ENCODE measurements around the gene RAC3. TPM values are rescaled to one million over a fixed set of nuclear protein-coding genes. Genes with fewer than 3 reads are reported as not detected.

Gene RAC3
- polyA plus RNA-seq, 4 donors: 10.0 to 17.7 (median 12.1) TPM

DNA sequence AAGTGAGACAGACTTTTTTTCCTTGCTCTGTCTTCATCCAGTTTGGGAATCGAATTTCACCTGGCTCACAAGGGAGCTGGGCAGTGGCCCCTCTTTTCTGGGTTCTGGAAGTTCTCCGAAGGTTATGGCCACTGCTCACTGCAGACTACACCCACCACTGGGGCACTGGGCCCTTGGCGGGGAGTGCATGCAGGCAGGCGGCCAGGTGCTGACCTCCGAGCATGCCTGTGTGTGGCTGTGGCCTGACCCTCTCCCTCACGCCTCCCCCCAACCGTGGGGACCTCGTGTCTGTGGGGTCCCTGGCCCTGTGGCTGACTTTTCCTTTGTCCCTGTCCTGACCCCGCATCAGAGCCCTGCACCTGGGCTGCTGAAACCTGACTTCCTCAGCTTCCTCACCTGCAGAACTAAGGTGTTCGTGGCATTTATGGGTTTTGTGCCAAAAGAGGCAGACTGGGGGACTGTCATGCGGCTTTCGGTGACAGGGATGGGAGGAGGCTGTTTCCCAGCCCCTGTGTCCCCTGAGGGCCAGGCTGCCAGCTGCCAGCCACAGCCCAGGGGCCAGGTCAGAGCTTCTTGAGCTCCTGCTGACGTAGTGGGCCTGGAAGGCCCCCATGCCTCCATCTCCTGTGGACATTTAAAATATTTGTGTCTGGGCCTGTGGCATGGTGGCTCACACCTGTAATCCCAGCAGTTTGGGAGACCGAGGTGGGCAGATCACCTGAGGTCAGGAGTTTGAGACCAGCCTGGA is 32.6 kb upstream of the RAC3 start:
- DNase-seq (ENCODE audit: low read depth in 4 of 4, low spot score in 3 of 4): no peak

DNA sequence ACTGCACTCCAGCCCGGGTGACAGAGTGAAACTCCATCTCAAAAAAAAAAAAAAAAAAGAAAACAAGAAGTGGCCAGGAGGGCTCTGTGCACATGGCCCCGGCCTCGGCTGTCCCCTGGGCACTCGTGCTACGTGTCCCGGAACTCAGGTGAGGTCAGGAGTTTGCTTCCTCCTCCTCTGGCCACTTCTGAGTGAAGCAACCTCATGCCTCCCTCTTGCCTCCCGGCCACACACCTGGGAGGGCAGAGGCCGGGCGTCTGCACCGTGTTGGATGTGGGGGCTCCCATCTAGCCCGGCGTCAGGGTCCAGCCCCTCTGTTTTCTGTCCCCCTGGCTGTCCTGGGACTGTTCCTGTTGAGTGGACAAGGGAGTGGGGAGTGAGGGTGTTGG is 31.9 kb upstream of the RAC3 start:
- no peak for DNase-seq (ENCODE audit: low read depth in 4 of 4, low spot score in 3 of 4)

DNA sequence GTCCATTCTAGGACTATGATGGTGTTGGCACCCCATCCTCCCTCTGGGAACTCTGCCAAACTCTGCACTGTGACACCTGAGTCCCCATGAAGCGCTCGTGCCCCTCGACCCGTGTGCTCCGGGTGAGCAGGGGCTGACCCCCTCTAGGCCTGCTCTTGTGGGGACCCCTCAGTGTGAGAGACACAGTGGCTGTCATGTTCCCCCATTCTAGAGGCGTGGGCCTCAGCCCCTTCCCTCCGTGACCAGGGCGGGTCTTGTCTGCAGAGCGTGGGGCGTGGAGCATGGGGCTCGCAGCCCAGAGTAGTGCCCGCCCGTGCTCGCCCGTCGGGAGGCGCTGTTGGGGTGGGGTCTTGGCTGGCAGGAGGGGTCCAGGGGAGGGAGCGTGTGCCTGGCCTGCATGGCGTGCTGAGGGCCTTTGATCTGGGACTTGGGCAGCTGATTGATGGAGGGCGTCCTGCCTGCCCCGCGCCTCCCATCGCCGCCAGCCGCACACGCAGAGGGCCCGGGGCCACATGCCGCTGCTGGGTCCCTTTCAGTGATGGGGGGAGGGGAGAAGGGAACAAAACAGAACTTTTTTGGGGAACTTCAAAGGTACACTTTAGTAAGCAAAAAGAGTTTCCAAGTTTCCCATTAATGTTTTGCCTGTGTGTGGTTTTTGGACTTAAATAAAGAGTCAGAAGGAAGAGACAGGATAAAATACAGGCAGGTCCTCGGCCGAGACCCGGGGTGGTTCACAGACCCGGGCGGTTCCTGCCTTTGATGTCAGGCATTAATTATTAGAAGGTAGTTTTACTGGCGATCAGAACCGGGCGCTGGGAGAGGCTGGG is 31.3 kb upstream of the RAC3 start:
- DNase-seq (ENCODE audit: low read depth in 4 of 4, low spot score in 3 of 4): no peak

DNA sequence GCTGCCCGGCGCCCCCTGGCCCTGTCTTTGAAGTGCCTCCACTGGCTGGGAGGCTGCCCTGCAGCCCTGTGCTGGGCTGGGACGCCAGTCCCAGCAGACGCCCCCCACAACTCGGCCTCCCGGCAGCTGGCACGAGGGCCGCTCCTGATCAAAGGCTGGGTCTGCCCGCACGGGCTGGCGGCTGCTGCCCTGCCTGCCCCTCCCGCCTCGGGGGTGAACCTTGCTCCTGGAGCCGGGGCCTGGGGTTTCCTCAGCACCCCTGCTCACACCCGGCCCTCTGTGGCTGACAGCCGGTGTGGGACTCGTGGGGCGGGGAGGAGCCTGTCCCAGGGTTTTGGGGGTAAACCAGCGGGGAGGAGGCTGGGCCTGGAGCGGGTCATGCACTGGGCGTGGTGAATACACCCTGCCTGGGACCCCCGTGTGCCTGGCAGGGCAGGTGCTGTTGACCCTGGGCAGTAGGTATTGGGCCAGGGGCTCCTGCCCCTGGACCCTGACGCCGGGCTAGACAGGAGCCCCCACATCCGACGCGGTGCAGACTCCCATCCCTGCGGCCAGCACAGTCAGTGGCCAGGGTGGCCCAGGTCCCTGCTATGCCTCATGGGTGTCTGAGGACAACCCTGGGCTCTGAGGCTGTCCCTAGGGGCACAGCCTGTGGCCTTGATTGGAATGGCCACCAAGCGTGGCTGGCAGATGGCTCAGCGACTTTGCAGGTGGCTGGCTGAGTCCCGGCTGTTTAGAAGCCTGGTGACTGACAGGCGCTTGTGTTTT is 30.5 kb upstream of the RAC3 start:
- DNase-seq (ENCODE audit: low read depth in 4 of 4, low spot score in 3 of 4): no peak

DNA sequence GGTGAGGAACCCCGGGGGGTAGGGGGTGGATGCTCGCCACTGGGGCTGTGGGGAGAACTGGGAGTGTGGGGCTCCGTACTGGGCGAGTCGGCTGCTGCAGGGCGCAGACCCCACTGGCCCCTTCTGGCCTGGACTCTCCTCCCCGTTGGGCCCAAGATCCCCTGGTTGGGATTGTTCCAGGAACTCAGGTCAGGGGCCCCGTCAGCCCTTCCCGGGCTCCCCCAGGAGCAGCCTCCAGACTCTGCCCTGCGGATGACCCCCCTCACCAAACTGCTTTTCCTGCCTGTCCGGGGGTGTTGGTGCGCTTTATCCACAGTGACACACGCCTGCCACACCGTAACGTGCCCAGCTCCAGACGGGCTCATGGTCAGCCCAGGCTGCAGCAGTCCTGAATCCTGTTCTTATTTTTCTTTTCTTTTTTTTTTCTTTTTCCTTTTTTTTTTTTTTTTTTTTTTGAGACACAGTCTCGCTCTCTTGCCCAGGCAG is 29.9 kb upstream of the RAC3 start:
- DNase-seq (ENCODE audit: low read depth in 4 of 4, low spot score in 3 of 4): no peak

DNA sequence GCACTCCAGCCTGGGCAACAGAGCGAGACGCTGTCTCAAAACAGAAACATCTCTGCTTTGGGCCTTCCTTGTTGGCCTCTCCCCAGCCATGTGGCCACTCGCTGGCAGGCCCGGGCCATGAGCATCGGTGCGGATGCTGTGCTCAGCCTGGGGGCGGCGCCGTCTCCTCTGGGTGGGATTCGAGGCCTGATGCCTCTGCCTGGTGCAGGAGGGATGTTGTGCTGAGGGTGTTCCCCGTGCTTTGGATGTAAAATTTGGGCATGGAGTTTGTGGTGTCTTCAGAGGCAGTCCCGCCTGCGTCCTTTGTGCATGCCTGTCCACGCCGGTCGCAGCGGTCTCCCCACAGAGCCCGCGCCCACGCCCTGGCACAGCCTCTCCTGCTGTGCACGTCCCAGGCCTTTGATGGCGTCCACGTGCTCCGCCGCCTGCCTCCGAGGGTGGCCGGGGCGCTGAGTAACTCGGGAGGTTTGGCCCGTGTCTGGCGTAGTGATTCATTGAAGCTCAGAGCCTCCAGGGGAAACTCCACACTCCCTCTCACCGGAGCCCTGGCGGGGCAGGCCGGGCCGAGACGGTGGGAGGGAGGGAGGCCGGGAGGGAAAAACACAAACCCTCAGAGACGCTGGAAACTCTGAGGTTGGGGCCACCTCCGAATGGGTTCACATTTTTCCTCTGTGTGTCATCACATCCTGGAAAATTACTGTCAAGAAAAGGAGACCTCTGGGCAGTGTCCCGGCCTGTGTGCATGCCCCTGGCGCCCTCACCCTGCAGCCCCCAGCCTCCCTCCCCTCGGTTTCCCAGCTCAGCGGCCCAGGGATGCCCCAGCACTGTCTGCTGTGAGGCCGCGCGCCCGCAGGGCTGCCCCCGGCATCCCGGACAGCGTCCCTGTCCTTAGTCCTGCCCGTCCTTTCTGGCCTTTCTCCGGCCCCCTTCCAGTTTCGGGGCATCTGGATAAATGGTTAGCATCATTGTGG is 27.8 kb upstream of the RAC3 start:
- no peak for DNase-seq (ENCODE audit: low read depth in 4 of 4, low spot score in 3 of 4)

DNA sequence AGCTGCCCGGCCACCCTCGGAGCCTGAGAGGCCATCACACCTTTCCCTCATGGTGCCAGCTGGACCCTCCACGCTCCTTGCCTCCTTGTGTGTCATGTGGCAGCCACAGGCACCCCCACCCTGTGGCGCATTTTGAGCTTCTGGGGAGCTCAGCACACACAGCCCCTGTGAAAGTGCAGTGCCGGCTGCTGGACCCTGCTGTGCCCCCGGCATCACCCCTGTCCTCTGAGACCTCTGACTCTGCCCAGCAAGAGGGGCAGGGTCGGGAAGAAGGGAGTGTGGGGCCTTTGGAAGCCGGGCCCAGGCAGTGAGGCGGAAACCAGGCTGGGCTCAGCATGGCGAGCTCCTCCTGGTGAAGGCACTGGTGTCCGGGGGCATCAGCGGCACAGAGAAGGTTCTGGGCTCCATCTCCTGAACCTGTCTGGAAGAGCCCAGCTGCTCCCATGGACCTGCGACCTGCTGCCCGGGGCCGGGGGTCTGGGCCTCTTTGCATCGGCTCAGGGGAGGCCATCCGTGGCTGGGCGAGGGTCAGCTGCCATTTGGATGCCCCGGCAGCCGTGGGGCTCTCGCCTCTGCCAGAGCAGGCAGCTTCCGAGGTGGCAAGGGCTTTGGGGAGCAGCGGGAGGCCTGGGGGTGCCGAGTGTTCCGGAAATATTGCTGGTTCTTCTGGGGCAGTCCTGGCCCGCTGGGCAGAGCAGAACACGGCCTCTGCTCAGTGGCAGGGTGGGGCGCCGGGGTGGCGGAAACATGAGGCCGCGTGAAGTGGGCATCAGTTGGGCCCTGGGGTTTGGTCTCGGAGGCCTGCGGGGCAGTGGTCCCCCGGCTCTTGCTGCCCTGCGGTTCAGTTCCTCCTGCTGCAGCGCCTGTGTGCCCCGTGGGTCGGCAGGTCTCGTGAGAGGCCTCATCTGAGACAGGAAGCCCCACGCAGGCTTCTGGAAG is 26.7 kb upstream of the RAC3 start:
- DNase-seq (ENCODE audit: low read depth in 4 of 4, low spot score in 3 of 4): no peak

DNA sequence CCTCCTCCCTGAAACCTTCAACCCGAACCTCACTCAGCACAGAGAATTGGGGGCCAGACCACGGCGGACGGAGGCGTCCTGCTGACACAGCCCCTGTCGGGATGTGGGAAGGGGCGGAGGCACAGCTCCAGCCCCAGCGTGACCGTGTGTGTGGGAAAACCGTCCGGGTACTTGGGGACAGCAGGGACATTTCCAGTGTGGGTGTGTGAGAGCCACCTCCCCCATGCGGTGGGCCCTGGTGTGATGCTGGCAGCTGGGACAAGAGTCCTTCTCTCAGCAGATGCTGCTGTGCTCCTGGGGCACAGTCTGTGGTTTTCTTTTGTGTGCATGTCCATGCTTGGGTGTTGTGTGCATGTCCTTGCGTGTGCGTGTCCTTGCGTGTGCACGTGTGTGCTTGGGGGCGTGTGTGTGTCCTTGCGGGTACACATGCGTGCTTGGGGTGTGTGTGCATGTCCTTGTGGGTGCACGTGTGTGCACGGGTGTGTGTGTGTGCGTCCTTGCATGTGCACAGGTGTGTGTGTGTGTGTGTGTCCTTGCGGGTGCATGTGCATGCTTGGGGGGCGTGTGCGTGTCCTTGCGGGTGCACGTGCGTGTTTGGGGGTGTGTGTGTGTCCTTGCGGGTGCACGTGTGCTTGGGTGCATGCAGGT is 25.7 kb upstream of the RAC3 start:
- no peak for DNase-seq (ENCODE audit: low read depth in 4 of 4, low spot score in 3 of 4)

DNA sequence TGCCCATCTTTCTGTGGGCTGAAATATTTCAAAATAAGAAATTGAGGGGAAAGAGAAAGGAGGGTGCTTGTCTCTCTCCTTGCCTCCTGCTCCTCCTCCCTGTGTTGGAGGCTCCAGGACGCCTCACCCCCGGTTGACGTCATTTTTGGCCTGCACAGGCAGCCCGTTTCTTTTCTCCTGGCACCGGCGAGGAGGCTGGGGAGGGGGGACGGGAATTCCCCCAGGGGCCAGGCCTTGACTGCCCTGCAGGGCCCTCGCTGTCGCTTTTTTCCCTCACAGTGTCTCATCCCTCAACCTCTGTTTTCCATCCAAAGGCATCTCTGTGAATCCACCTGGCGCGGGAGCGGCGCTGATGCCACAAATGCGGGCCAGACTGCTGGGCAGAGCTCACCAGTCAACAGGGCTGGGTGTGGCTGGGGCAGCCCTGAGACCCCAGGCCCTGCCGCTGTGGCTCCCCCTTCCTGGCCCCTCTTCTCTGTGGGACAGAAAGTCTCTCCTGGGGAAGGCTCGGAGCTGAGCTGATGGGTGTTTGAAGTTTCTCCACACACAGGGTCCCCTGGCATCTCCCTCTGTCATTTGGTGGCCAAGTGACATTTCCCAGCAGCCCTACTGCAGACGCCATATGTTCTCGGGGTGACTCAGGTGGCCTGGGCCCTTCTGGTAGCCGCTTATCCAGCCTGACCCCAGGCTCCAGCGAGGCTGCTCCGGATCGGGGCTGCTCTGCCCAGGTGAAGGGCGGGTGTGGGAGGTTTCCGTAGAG is 24.8 kb upstream of the RAC3 start:
- no peak for DNase-seq (ENCODE audit: low read depth in 4 of 4, low spot score in 3 of 4)

DNA sequence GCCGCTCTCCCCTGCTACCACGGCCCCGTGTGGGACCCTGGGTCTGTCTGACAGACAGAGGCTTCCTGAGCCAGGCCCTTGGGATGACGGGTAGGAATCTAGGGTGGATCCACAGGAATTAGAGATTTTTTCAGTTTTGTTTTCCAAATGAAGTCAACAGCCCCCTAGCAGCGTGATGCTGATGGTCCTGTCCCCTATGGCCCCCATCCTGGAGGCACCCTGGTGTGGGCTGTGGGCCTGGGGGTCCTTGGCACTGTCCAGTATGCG is 24.3 kb upstream of the RAC3 start:
- DNase-seq (ENCODE audit: low read depth in 4 of 4, low spot score in 3 of 4): no peak

DNA sequence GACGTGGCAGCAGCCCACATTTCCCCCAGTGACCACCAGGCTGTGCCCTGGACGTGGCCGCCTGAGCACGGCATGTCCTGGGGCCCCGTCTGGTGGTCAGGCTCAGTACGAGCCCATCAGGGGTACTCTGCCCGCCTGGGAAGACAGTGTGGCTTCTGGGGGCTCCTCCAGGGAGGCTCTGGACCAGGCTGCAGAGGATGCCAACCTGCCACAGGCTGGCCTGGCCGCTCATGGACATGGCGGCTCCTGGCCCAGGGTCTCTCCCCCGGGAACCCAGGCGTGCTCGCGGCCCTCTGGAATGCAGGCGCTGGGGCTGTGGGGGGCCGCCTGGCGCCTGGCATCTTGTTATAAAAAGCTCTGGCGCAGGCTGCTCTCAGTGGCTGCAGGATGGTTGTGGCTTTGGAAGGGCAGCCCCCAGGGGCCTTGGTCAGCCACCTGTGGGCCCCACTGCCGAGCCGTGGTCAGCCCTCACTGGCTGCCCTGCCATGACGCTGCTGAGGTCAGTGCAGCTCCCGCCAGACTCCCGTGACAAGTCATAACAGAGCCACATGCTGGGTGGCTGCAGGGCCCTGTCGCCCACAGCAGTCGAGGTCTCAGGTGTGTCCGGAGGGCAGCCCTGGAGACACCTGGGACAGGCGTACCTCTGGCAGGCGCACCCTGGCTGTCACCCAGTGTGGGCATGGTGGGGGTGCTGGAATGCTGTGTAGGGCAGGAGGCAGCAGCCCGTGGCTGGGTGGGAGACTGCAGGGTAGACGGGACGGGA is 23.8 kb upstream of the RAC3 start:
- DNase-seq (ENCODE audit: low read depth in 4 of 4, low spot score in 3 of 4): no peak

DNA sequence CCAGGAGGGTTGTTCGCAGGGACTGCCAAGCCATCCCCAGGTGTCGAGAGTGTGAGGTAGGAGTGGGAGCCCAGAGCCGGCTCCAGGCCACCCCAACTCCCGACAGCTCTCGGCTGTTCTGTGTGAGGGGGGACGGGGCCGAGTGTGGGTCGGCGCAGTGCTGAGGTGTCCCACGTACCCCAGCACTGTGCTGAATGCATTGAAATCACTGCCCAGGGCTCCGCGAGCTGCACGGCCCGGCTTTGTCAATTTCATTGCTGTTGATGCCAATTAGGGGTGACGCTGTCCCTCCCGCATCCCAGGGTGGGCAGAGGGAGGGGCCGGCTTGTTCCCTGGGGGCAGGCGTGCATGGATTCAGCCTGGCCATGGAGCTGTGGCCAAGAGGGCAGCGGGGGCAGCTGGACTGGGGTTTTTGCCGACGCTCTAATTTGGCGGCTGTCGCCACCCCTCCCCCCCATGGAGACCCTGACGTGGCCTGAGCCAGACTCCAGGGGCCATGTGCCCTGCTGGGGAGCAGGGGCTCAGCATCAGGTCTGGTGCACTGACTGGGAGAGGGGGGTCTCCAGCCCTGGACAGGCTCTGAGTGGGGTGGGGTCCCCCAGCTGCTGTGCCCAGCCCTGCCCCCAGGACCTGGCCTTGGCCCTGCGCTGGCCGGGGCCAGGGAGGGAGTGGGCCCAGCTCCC is 23.1 kb upstream of the RAC3 start:
- no peak for DNase-seq (ENCODE audit: low read depth in 4 of 4, low spot score in 3 of 4)

DNA sequence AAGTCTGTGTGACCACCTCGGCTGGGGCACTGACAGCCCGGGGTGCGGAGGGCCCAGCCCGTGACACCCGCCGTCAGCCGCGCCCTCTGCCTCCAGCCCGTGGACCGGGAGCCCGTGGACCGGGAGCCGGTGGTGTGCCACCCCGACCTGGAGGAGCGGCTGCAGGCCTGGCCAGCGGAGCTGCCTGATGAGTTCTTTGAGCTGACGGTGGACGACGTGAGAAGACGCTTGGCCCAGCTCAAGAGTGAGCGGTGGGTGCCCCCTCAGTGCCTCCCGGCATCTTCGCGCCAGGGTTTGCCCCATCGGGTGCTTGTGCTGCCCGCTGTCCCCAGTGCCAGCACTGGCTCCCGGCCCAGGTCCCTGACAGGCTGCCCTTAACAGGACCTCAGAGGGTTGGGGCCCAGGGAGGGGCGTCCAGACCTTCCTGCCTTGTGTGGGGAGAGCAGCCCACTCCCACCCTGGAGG is 22.5 kb upstream of the RAC3 start:
- DNase-seq (ENCODE audit: low read depth in 4 of 4, low spot score in 3 of 4): no peak

DNA sequence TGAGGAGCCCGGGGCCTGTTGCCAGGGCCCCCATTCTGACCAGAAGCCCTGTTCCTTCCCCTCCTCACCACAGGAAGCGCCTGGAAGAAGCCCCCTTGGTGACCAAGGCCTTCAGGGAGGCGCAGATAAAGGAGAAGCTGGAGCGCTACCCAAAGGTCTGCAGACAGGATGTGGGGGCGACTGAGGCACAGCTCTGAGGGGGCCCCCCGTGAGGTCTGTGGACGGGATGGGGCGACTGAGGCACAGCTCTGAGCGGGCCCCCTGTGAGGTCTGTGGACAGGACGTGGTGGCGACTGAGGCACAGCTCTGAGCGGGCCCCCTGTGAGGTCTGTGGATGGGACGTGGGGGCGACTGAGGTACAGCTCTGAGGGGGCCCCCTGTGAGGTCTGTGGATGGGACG is 22.1 kb upstream of the RAC3 start:
- DNase-seq (ENCODE audit: low read depth in 4 of 4, low spot score in 3 of 4): no peak

DNA sequence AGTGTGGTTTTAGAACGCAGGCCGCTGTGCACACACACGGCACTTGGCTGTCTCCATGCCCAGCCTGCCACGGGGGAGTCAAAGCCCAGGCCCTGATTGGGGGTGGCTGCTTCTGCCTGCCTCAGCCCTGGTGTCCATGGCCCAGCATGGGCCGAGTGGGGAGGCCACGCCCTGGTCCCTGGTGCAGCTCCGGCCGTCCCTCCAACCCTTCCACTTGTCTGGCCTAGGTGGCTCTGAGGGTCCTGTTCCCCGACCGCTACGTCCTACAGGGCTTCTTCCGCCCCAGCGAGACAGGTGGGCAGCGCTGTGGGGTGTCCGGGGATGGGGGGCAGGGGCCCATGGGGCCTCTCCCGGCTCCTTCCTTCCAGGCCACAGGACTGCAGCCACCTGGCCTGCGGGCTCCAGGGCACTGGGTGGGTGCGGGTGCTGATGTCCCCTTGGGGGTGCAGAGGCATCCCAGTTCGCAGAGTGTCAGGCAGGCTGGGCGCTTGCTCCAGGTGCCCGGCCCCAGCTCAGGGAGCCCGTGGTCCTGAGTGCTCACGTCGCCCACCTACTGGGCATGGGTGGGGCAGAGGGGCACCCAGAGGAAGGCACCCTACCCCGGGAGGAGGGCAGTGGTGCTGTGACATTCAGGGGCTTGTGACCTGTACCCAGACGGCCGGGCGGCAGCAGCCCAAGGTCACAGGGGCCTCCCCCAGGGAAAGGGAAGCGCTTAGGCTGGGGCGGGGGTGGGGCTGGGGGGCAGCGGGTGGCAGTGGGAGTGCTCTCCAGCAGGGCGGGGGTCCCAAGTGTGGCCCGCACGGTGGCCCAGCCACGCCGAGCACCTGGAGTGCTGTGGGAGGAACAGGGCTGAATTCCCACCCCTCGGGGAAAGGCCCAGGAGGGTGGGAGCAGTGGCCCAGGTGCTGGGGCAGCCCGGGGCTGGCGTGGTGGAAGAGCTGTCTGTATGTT is 20.6 kb upstream of the RAC3 start:
- DNase-seq (ENCODE audit: low read depth in 4 of 4, low spot score in 3 of 4): no peak
